K562 (cell line): ENCODE data around the gene HOXB6. TPM values are rescaled to one million over a fixed set of nuclear protein-coding genes. Genes with fewer than 3 reads are reported as not detected.

Source experiments
- ATAC-seq: fragments of 200-7000 bp; cut with Tn5 transposase; 3 replicates; pipeline ENCODE4 v1.9.1; 2020; ENCODE audit warnings: moderate library complexity
- BruUV-seq: library from RNA; stranded (reverse); fragments of 400-500 nt; replicated peaks from 2 replicates; lab custom pipeline; 2021; lab: Mats Ljungman, UMichigan
- CTCF ChIA-PET: fragments of 300-600 bp; formaldehyde crosslinking; extraction: SDS; loops from one replicate; lab custom pipeline; 2021; ENCODE audit warnings: low intra/inter-chr PET ratio; lab: Yijun Ruan, JAX
- POLR2A ChIA-PET: fragments of 300-600, 350-650 bp; sonication (Branson Sonifier 250); formaldehyde crosslinking; extraction: SDS; loops from one replicate; lab custom pipeline; 2021; ENCODE audit warnings: antibody characterized with exemption, inconsistent platforms; lab: Yijun Ruan, JAX
- DNase-seq, 4 experiments: peaks; one replicate each; pipeline versions ENCODE4 v3.0.0 to v3.0.0-alpha.2; 2011 to 2018; ENCODE audit warnings: low spot score in 3 of 4, mixed read lengths in 3 of 4; ENCODE audit errors: extremely low read depth in 1 of 4
- FAIRE-seq: peaks from 2 replicates; lab custom pipeline; 2011; peaks lifted over from hg19 to GRCh38; lab: Jason Lieb, UNC
- H2AFZ ChIP-seq: 2 replicates; pipeline ENCODE4 v1.6.0; 2011; ENCODE audit warnings: low read depth, low read length, control low read depth, inconsistent platforms
- H3K27ac ChIP-seq: fragments of 200-600 bp; 3 replicates; pipeline ENCODE4 v1.8.0; 2011; ENCODE audit warnings: low read depth, mild to moderate bottlenecking, control low read depth, inconsistent platforms, low read length, moderate library complexity, mixed read lengths; ENCODE audit errors: extremely low read depth
- H3K27me3 ChIP-seq, 2 experiments: fragments of 300-600 bp in 1 of 2; 2 replicates in 1 of 2; 3 replicates in 1 of 2; pipeline versions ENCODE4 v1.6.0 to v1.8.0; 2011; ENCODE audit warnings: inconsistent platforms in 2 of 2, low read length in 2 of 2, mild to moderate bottlenecking in 1 of 2, mixed read lengths in 1 of 2, moderate library complexity in 1 of 2; ENCODE audit not compliant: control insufficient read depth in 2 of 2, insufficient read depth in 2 of 2
- H3K36me3 ChIP-seq: fragments of 300-600 bp; 3 replicates; pipeline ENCODE4 v1.8.0; 2011; ENCODE audit warnings: mild to moderate bottlenecking, low read length, inconsistent platforms; ENCODE audit not compliant: control insufficient read depth, insufficient read depth
- H3K4me1 ChIP-seq, 2 experiments: fragments of 200-600 bp in 1 of 2; replicated peaks in 1 of 2; 2 replicates in 1 of 2; 3 replicates in 1 of 2; pipeline versions ENCODE4 v1.5.1 to v1.8.0; 2011; ENCODE audit warnings: inconsistent platforms in 2 of 2, low read length in 2 of 2, mild to moderate bottlenecking in 1 of 2, mixed read lengths in 1 of 2, moderate library complexity in 1 of 2; ENCODE audit not compliant: control insufficient read depth in 2 of 2, insufficient read depth in 2 of 2
- H3K4me2 ChIP-seq: 2 replicates; pipeline ENCODE4 v1.6.1; 2011; ENCODE audit warnings: low read length, control low read depth, inconsistent platforms, mixed read lengths; ENCODE audit not compliant: insufficient read depth
- H3K4me3 ChIP-seq: fragments of 200-600 bp; sonication (generic), shearing (Covaris generic); 2 replicates; pipeline ENCODE4 v1.5.1; 2016; ENCODE audit warnings: control low read depth, inconsistent platforms
- H3K79me2 ChIP-seq: fragments of 200-600 bp; 3 replicates; pipeline ENCODE4 v1.8.0; 2011; ENCODE audit warnings: low read length, inconsistent platforms; ENCODE audit not compliant: control insufficient read depth, insufficient read depth
- H3K9ac ChIP-seq, 2 experiments: 2 replicates each; pipeline versions ENCODE4 v1.6.0 to v1.6.1; 2011; ENCODE audit warnings: low read depth in 2 of 2, low read length in 2 of 2, control low read depth in 1 of 2, inconsistent platforms in 1 of 2, mild to moderate bottlenecking in 1 of 2, mixed read lengths in 1 of 2; ENCODE audit not compliant: insufficient read depth in 1 of 2
- H3K9me1 ChIP-seq: one replicate; pipeline ENCODE4 v1.6.0; 2011; ENCODE audit warnings: inconsistent platforms, mild to moderate bottlenecking, low read length, moderate library complexity; ENCODE audit not compliant: control insufficient read depth, insufficient read depth
- H3K9me3 ChIP-seq: replicated peaks from 2 replicates; pipeline ENCODE4 v1.5.1; 2011; ENCODE audit warnings: low read depth, low read length, inconsistent platforms; ENCODE audit not compliant: control insufficient read depth, insufficient read depth
- H4K20me1 ChIP-seq: replicated peaks from 2 replicates; pipeline ENCODE4 v1.6.1; 2011; ENCODE audit warnings: low read length, inconsistent platforms, mixed read lengths; ENCODE audit not compliant: control insufficient read depth, insufficient read depth
- KLF6 ChIP-seq: fragments of 250-450 bp; sonication (Bioruptor Pico); IDR thresholded peaks from 2 replicates; pipeline ENCODE4 v1.4.0; 2020; ENCODE audit warnings: mild to moderate bottlenecking, moderate library complexity, borderline replicate concordance
- MAX ChIP-seq: sonication (generic); formaldehyde crosslinking; IDR thresholded peaks from 2 replicates; pipeline ENCODE4 v1.9.0; 2022; ENCODE audit warnings: mild to moderate bottlenecking, missing genetic modification reagents
- RBM34 ChIP-seq: fragments of 200-400 bp; formaldehyde crosslinking; IDR thresholded peaks from 2 replicates; pipeline ENCODE4 v1.6.1; 2018; ENCODE audit warnings: low read length, borderline replicate concordance; ENCODE audit not compliant: insufficient read depth
- SREBF2 ChIP-seq: sonication (generic); formaldehyde crosslinking; IDR thresholded peaks from 2 replicates; pipeline ENCODE4 v1.4.0; 2020; ENCODE audit warnings: mild to moderate bottlenecking, missing genetic modification reagents
- WGBS: fragments of 100-300 bp; shearing (Covaris generic); methylation state at CpG from one replicate; pipeline ENCODE4 v1.1.6; 2016; ENCODE audit warnings: low coverage, mixed read lengths; ENCODE audit not compliant: insufficient coverage; ENCODE audit errors: missing lambda C conversion rate; 5-methylcytosine and 5-hydroxymethylcytosine counted together
- in situ Hi-C: fragments of 300-500 bp; cut with MboI; formaldehyde crosslinking; loops from 4 replicates; pipeline ENCODE4 v1.15.0; 2018; ENCODE audit warnings: inconsistent platforms, mixed read lengths
- intact Hi-C: fragments of 100-400 bp; cut with micrococcal nuclease; formaldehyde crosslinking; loops from 2 replicates; pipeline ENCODE4 v1.14.2; 2022
- polyA plus RNA-seq, 8 experiments: library from polyadenylated mRNA; depleted of rRNA in 4 of 8; stranded (reverse) in 5 of 8; unstranded in 3 of 8; fragments of >200 nt; fragmentation: Nextera tagmentation in 2 of 8; fragmentation: Illumina TruSeq in 1 of 8; extraction: Ambion mirVana in 2 of 8; extraction: Trizol in 1 of 8; gene quantifications; 2 replicates each; pipeline versions ENCODE4 v1.2.1 to v1.2.3, GENCODE V29; 2011 to 2014; ENCODE audit warnings: inconsistent platforms in 1 of 8, missing spikeins in 1 of 8
- total RNA-seq, 7 experiments: library from RNA; depleted of rRNA in 6 of 7; stranded (reverse); fragments of >200 nt in 6 of 7; fragmentation: Illumina TruSeq in 2 of 7; extraction: Trizol in 2 of 7; gene quantifications; 2 replicates each; pipeline versions ENCODE4 v1.2.1 to v1.2.3, GENCODE V29; 2011 to 2021; ENCODE audit warnings: low replicate concordance in 1 of 7

HOXB6 gene
- total and polyA plus RNA-seq, 9 of the 15 experiments (the other 6 are each of a cell fraction or from before 2014, with no cell fraction given), result 1.2 to 14.8 (median 4.9) TPM

GRCh38 chr17:48612854-48613691 is 8.3 kb upstream of the HOXB6 start (continued):
- no peak for TF ChIP-seq KLF6 (CRISPR knock-in tag)

- H3K27me3 ChIP-seq, result no peaks in the 10 kb centered on the region
- no peak overlapping the region for H3K4me3 ChIP-seq
- FAIRE-seq, result no peak
- no peaks in the 10 kb centered on the region for H4K20me1 ChIP-seq
- DNase-seq, result no peak
- BruUV-seq, result no TSS peak
- peaks cover 8% of the 10 kb centered on the region; the same call in 1 of the 3 replicates for H3K36me3 ChIP-seq
- no peak overlapping the region for H3K4me2 ChIP-seq
- ChIA-PET POLR2A (interaction anchor here (0.6 kb wide), 1 partner anchor 8 kb away, joined by 3 read pairs; no protein-coding TSS in a partner anchor), CTCF (no interaction called here)
- H3K9ac ChIP-seq, result no peak overlapping the region
- no peak overlapping the region for H3K27ac ChIP-seq
- H3K79me2 ChIP-seq, result peaks cover 32% of the 10 kb centered on the region
- no peaks in the 10 kb centered on the region for H3K9me1 ChIP-seq
- intact Hi-C loops, result no loop called here
- TF ChIP-seq SREBF2 (CRISPR knock-in tag) (no peak), MAX (CRISPR knock-in tag) (no peak), RBM34 (no peak)
- TF ChIP-seq, all 486 proteins: peak for 0
- WGBS, result 94% methylated on average over 15 of the region's 15 CpGs
- in situ Hi-C loops, result no loop called here
- peaks cover 20 to 48% of the 10 kb centered on the region in 2 experiments for H3K4me1 ChIP-seq
- no peak for ATAC-seq
- no peak overlapping the region for H2AFZ ChIP-seq
- H3K9me3 ChIP-seq, result no peaks in the 10 kb centered on the region
Measured at GRCh38 chr17:48612456-48612853, 7.7 kb upstream of the HOXB6 start.
